ENCODE measurements around the gene CAVIN2.

The CAVIN2 gene

GRCh38 chr2:191864628-191865374 lies 17.9 kb upstream of the CAVIN2 start:
- DNase-seq (ENCODE audit: low read depth, low spot score), result no peak

- DNase-seq (ENCODE audit: low read depth, low spot score), result no peak
Observed at GRCh38 chr2:191863988-191864387, 17.1 kb upstream of the CAVIN2 start.

- DNase-seq (ENCODE audit: low read depth, low spot score), result no peak
Observed at GRCh38 chr2:191862156-191862775, 15.4 kb upstream of the CAVIN2 start.

GRCh38 chr2:191860760-191861466 lies 14.0 kb upstream of the CAVIN2 start:
- no peak for DNase-seq (ENCODE audit: low read depth, low spot score)

GRCh38 chr2:191859681-191860080 lies 12.8 kb upstream of the CAVIN2 start:
- DNase-seq (ENCODE audit: low read depth, low spot score), result no peak

- no peak for DNase-seq (ENCODE audit: low read depth, low spot score)
Observed at GRCh38 chr2:191857886-191858285, 11.0 kb upstream of the CAVIN2 start.

GRCh38 chr2:191857259-191857805 lies 10.4 kb upstream of the CAVIN2 start:
- DNase-seq (ENCODE audit: low read depth, low spot score), result no peak

GRCh38 chr2:191856111-191856876 lies 9.4 kb upstream of the CAVIN2 start:
- no peak for DNase-seq (ENCODE audit: low read depth, low spot score)

- DNase-seq (ENCODE audit: low read depth, low spot score), result no peak
Observed at GRCh38 chr2:191855382-191855781, 8.5 kb upstream of the CAVIN2 start.

- DNase-seq (ENCODE audit: low read depth, low spot score), result no peak
Observed at GRCh38 chr2:191854382-191855372, 7.8 kb upstream of the CAVIN2 start.

GRCh38 chr2:191853843-191854242 lies 7.0 kb upstream of the CAVIN2 start:
- no peak for DNase-seq (ENCODE audit: low read depth, low spot score)

GRCh38 chr2:191851158-191851557 lies 4.3 kb upstream of the CAVIN2 start:
- DNase-seq (ENCODE audit: low read depth, low spot score), result no peak

GRCh38 chr2:191848771-191849767 lies 2.2 kb upstream of the CAVIN2 start:
- DNase-seq (ENCODE audit: low read depth, low spot score), result no peak

GRCh38 chr2:191847764-191848163 lies 876 bp upstream of the CAVIN2 start:
- DNase-seq (ENCODE audit: low read depth, low spot score), result no peak

GRCh38 chr2:191845876-191846514 lies 893 bp downstream of the CAVIN2 start:
- DNase-seq (ENCODE audit: low read depth, low spot score), result no peak

GRCh38 chr2:191845248-191845715 lies 1.6 kb downstream of the CAVIN2 start:
- DNase-seq (ENCODE audit: low read depth, low spot score), result no peak

GRCh38 chr2:191844706-191845105 lies 2.2 kb downstream of the CAVIN2 start:
- no peak for DNase-seq (ENCODE audit: low read depth, low spot score)

GRCh38 chr2:191840921-191841320 lies 6.0 kb downstream of the CAVIN2 start:
- DNase-seq (ENCODE audit: low read depth, low spot score), result no peak
